Aortic smooth muscle cell (primary cell): ENCODE data around the gene BRS3. TPM values are rescaled to one million over a fixed set of nuclear protein-coding genes. Genes with fewer than 3 reads are reported as not detected.

Experiments used
- total RNA-seq: library from RNA; depleted of rRNA; stranded (reverse); fragments of >200 nt; gene quantifications from 2 replicates; pipeline ENCODE4 v1.2.3, GENCODE V29; 2014

Gene BRS3
- total RNA-seq, result not detected in 2 replicates

DNA sequence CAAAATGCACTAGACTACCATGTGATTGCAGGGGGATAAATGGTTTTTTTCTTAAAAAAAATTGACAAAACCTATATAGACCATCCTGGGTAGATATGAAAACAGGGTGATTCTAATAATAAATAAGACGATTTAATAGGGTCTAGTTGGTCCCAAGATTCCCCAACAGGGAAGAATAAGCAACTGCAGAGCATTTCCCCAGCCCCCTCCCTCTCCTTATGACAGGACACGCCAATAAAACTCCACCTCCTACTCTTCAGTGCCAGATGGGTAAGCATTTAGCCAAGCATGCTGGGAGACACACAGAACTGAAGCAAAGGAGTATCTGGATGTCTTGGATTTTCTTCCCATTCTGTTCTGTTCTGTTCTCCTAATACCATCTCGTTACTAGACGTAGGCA lies at the start of gene BRS3:
Gene BRS3, plus strand, starts transcription at position 301 of the 400 bp plus-strand sequence. CDS start 168 bp downstream, outside the sequence.

DNA sequence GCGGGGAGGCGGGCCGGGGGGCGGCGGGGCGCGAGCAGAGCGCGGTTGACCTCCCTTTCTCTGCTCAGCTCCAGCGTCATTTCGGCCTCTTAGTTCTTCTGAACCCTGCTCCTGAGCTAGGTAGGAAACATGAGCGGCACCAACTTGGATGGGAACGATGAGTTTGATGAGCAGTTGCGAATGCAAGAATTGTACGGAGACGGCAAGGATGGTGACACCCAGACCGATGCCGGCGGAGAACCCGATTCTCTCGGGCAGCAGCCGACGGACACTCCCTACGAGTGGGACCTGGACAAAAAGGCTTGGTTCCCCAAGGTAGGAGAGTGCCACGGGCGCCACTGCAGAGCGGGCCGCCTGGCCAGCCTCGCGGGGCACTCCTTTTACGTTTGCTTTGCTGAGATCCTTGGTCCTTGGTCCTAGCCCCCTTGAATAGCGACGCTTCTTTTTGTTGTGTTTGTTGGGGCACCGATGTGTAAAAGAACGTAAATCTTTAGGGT lies 9.9 kb downstream of the BRS3 start, which contains the start of gene HTATSF1:
Gene HTATSF1, plus strand, starts transcription at position 37 of the 497 bp plus-strand sequence. Its CDS starts 93 bp downstream, at position 130.

DNA sequence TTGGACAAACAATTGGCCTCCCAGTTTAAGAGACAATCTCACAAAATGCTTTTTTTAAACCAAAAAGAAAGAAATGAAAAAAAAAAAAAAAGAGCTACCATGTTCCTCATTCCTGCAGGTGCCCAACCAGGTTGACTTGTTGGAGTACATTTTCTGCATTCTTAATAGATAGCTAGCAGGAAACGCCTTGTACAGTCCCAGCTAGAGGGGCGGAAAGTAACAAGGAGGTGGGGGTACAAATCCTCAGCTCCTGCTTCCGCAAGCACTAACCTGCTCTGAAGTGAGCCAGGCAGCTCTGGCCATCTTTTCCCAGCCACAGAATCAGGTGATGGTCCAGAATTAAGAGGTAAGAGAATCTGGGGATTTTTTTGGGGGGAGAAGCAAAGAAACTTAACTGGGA lies 44.2 kb downstream of the BRS3 start, which contains the start of gene VGLL1:
Gene VGLL1, plus strand, starts transcription at position 265 of the 400 bp plus-strand sequence. CDS start 3,806 bp downstream, outside the sequence.

Other genes starting within 250 kb of the BRS3 start
- gene MAP7D3, start 236.5 kb upstream of the BRS3 start, total RNA-seq, result 19.8 and 25.5 TPM in 2 replicates
- gene ADGRG4, start 187.0 kb upstream of the BRS3 start, total RNA-seq, result not detected in 2 replicates
- 39.8 and 47.0 TPM in 2 replicates for gene HTATSF1, start 9.6 kb downstream of the BRS3 start, total RNA-seq
- not detected in 2 replicates for gene VGLL1, start 44.3 kb downstream of the BRS3 start, total RNA-seq
- not detected in 2 replicates for gene CD40LG, start 160.2 kb downstream of the BRS3 start, total RNA-seq